Stimulated activated CD4-positive, alpha-beta T cell treated with anti-CD3 and anti-CD28 coated beads, Interleukin-4, amount 100 ng/mL, for 48 hours (primary cell): ENCODE results near the gene SYNPR.

Experiments
- DNase-seq, 2 donors: peaks; one replicate each; pipeline ENCODE4 v3.0.0-alpha.2; 2020; ENCODE audit warnings: low read depth in 2 of 2

Gene SYNPR

GRCh38 chr3:63555767-63556166 lies 277.7 kb downstream of the SYNPR start:
- DNase-seq: no peak

DNA sequence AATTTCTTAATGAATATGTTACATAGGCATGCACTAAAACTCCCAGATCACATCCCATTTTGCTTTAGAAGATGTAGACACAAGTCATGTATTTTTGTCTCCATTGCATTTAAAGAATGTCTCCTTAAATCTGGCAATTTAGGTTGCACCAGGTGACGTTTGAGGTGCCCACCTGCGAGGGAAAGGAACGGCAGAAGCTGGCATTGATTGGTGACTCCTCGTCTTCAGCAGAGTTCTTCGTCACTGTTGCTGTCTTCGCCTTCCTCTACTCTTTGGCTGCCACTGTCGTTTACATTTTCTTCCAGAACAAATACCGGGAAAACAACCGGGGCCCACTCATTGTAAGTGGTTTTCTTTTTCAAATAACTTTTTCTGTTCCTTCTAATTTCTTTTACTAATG lies 278.3 kb downstream of the SYNPR start:
- DNase-seq: no peak

GRCh38 chr3:63557912-63558311 lies 279.8 kb downstream of the SYNPR start:
- DNase-seq: no peak

DNA sequence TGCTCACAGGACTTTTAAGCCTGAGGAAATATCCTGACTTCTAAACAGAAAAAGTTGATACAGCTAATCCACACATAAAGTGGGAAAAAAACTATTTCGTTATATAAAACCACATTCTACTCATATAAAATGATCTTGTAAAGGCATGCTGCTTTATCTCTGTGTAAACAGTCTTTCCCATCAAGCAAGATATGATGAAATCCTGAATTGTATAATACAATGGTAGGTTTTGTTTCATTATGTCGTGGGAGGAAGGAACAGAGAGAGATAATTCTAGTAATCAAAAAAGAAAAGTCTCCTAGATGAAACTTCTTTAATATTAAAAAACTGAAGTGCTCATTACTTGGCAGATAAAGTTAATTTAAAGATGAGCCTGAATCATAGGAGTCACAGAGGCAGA lies 281.8 kb downstream of the SYNPR start:
- DNase-seq: no peak

DNA sequence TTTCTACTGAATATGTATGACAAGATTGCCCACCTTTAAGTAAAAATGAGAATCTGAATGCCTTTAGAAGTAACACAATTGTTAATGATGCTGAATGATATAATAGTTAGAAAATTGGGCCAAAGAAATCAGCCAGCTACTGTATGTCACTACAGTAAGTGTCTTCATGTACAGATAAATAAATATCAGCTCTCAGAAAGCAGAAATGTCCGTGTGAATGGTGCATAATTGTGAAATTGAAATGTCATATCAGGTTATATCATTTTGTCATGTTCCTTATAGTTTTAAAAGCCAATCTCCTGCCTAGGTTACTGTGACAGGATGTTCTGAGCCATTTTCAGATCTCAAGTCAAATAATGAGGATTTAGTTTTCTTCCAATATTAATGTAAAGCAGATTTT lies 283.8 kb downstream of the SYNPR start:
- DNase-seq: no peak

GRCh38 chr3:63562323-63562722 lies 284.2 kb downstream of the SYNPR start:
- DNase-seq: no peak

- DNase-seq: no peak
These were observed 285.5 kb downstream of the SYNPR start for GRCh38 chr3:63563572-63563971.

- no peak for DNase-seq
These were observed 287.1 kb downstream of the SYNPR start for GRCh38 chr3:63565220-63565619.

DNA sequence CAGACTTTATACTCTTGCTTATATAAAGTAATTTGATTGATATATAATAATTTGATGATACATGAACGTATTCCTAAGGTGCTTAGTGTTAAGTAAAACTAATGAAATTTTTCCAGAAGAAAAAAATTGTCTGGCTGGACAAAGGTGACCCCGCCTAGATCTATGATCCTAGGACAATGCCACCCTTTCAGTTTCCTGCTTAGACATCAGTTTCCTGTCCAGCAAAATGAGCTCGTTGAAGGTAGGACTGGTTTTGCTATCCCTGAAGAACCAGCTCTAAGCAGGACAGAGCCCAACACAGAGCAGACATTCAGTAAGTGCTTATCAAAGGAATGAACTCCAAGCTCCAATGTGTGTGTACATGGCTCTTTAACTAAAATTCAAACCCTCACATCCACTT lies 293.6 kb downstream of the SYNPR start:
- DNase-seq: no peak

DNA sequence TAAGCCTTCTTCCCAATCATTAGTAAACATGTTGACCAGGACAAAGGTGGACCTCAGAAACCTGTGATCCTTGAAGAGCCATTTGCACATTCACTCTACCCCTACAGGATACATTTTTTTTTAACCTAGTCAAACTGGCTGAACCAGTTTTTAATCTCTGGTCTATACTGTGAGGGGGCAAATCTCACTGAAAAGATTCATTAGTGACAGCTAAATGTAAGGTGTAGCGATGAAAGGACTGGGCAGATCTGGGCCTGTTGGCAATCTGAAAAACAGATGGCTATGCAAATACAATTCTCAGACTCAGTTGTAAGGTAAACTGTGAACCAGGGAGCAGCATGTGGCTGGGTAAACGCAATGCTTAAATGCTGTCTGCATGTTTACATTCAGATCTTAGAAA lies 298.7 kb downstream of the SYNPR start:
- no peak for DNase-seq

- no peak for DNase-seq
These were observed 300.8 kb downstream of the SYNPR start for GRCh38 chr3:63578858-63579257.

DNA sequence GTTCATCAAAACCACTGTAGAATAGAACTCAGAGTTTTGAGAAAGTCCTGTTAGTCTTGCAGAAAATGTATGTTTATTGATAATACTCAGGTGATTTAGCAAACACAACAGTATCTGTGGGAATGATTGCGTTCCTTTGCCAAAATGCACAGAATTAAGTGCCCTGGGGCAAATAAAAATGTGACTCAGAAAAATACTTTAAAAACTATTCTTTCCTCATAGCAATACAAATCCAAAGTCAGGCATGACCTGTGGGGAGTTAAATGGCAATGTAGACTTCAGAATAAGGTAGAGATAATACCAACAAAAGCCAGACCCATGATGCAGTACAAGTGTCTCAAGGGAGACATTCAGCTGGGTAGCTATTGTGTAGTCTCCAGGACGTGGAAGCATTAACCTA lies 302.0 kb downstream of the SYNPR start:
- DNase-seq: no peak

GRCh38 chr3:63582943-63583500 lies 304.9 kb downstream of the SYNPR start:
- no peak for DNase-seq

DNA sequence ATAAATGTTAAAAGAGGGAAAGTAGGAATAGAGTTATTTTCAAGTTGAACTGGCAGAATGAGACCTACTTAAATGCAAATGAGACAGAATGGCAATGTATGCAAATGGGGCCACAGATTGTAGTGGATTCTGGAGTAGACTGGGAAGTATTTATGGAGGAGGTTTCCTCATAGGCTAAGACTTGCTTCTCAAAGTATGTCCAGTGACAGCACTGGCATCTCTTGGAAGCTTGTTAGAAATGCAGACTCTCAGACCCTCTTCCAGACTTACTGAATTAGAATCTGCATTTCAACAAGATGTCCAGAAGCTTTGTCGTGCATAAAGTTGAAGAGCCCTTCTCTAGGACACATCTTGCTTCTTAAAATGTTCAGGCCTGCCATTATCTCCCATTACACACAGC lies 306.6 kb downstream of the SYNPR start:
- DNase-seq: no peak

GRCh38 chr3:63585927-63586326 lies 307.8 kb downstream of the SYNPR start:
- no peak for DNase-seq

DNA sequence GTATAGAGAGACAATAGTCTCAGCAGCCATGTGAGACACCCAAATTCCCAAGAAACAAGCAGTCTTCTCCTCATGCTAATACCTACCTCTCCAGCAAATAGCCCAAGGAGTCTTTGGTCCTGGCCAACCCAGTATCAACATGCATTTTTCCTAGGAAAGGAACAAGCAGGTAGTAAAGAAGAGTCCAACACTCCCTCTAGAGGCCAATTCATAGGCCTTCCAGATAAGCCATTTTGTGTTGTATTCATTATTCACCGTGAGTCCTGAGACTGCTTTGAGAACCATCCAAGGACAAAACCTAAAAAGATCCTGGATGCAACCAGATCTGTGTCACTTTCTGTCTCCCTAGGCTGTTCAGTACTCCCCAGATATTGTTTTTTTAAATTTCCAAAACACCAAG lies 310.8 kb downstream of the SYNPR start:
- DNase-seq: no peak

DNA sequence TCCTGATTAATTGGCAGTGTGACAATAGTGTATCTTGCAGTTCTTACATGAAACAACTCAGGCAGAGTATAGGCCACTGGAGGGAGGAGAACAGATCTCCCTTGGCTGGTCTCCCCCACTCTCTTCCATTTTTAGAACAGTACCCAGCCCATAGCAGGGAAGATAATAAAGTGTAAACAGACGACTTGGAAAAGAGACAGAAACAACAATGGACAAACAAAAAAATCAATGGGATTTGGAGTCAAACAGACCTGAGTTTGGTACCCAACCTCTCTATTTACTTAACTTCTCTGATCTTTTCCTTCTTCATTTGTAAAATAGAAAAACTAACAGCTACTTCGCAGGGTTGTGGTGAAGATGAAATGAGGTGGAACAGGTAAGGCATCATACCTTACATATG lies 315.7 kb downstream of the SYNPR start:
- no peak for DNase-seq

- no peak for DNase-seq
These were observed 317.1 kb downstream of the SYNPR start for GRCh38 chr3:63595221-63595620.

GRCh38 chr3:63597019-63597418 lies 318.9 kb downstream of the SYNPR start:
- no peak for DNase-seq

GRCh38 chr3:63607716-63608115 lies 329.6 kb downstream of the SYNPR start:
- no peak for DNase-seq

DNA sequence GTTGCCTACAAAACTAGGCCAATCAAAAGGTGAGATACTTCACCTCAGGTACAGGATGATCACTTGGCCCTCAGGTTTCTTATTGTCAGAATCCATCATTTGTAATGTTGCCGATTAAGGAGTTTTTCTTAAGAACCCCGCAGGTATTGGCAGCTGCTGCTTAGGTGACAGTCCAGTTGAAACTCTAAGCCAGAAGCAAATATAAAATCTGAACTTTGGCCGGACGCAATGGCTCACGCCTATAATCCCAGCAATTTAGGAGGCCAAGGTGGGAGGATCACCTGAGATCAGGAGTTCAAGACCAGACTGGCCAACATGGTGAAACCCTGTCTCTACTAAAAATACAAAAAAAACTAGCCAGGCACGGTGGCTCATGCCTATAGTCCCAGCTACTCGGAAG lies 331.3 kb downstream of the SYNPR start:
- no peak for DNase-seq

GRCh38 chr3:63609834-63610233 lies 331.7 kb downstream of the SYNPR start:
- DNase-seq: no peak

DNA sequence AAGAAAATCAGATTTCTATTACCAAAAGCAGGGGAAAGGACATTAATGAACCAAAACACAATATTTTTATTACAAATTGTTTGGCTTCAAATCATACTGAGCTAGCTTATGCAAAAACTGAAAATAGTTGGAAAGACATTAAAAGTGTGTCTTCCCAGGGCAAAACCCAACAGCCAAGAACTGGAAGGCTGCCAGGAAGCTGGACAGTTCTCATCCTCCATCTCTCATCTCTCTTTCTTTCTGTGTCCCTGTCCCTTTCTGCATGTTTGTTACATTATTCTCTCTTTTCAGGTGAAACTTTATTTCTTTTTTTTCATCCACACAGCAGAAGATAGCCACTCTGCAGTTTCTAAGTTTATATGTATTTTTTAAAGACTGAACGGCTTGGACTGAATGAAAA lies 333.3 kb downstream of the SYNPR start:
- no peak for DNase-seq

- DNase-seq: no peak
These were observed 335.5 kb downstream of the SYNPR start for GRCh38 chr3:63613561-63613960.

GRCh38 chr3:63617391-63617790 lies 339.3 kb downstream of the SYNPR start:
- DNase-seq: no peak
